Effector memory CD4-positive, alpha-beta T cell (primary cell): Measurements from ENCODE around the gene CD55.

Experiments
- DNase-seq, 3 donors: peaks; one replicate each; pipeline ENCODE4 v3.0.0-alpha.2; 2020
- H3K27ac ChIP-seq: 2 replicates; pipeline ENCODE4 v1.7.0; 2013; ENCODE audit warnings: mild to moderate bottlenecking, low read length, moderate library complexity; ENCODE audit not compliant: insufficient read depth, poor library complexity, severe bottlenecking
- H3K27me3 ChIP-seq: replicated peaks from 2 replicates; pipeline ENCODE4 v1.7.0; 2013; ENCODE audit warnings: mild to moderate bottlenecking, low read length; ENCODE audit not compliant: insufficient read depth, control insufficient read depth, poor library complexity, severe bottlenecking
- H3K36me3 ChIP-seq: 2 replicates; pipeline ENCODE4 v1.7.0; 2013; ENCODE audit warnings: mild to moderate bottlenecking, low read length, moderate library complexity; ENCODE audit not compliant: control insufficient read depth, insufficient read depth
- H3K4me1 ChIP-seq: 2 replicates; pipeline ENCODE4 v1.7.0; 2013; ENCODE audit warnings: low read length, mild to moderate bottlenecking; ENCODE audit not compliant: control insufficient read depth, insufficient read depth, poor library complexity, severe bottlenecking
- H3K4me3 ChIP-seq: 2 replicates; pipeline ENCODE4 v1.7.0; 2013; ENCODE audit warnings: low read length, low read depth, mild to moderate bottlenecking; ENCODE audit not compliant: insufficient read depth, poor library complexity, severe bottlenecking
- H3K9me3 ChIP-seq: 2 replicates; pipeline ENCODE4 v1.7.0; 2013; ENCODE audit warnings: mild to moderate bottlenecking, low read length, moderate library complexity; ENCODE audit not compliant: control insufficient read depth
- total RNA-seq, 3 donors: gene quantifications; one replicate each; lab custom pipeline; 2026; lab: John Stamatoyannopoulos, UW

CD55 gene, protein sequence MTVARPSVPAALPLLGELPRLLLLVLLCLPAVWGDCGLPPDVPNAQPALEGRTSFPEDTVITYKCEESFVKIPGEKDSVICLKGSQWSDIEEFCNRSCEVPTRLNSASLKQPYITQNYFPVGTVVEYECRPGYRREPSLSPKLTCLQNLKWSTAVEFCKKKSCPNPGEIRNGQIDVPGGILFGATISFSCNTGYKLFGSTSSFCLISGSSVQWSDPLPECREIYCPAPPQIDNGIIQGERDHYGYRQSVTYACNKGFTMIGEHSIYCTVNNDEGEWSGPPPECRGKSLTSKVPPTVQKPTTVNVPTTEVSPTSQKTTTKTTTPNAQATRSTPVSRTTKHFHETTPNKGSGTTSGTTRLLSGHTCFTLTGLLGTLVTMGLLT
- total RNA-seq, result 139 to 151 (median 140) reads per million in 3 donors

DNA sequence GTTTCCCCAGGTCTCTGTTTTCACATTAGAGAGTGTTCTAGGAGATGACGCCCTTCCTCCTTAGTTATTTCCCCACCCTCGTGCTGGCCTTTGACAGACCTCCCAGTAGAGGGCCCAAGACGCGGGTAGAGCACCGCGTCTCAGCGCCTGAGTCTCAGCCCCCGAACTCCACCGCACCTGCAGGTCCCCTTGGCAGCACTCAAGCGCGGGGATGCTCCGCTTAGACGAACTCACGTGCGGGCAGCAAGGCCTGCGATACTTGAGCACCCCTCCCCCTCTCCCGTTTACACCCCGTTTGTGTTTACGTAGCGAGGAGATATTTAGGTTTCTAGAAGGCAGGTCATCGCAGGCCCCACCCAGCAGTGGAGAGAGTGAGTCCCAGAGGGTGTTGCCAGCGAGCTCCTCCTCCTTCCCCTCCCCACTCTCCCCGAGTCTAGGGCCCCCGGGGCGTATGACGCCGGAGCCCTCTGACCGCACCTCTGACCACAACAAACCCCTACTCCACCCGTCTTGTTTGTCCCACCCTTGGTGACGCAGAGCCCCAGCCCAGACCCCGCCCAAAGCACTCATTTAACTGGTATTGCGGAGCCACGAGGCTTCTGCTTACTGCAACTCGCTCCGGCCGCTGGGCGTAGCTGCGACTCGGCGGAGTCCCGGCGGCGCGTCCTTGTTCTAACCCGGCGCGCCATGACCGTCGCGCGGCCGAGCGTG, at the start of gene CD55:
Gene CD55, plus strand, starts transcription at position 600 of the 711 bp plus-strand sequence. Its CDS starts 88 bp downstream, at position 688.
- Histone ChIP-seq H3K27ac (peak within 1 kb of the TSS; percentile 88), H3K9me3 (no peaks in the 10 kb centered on the region), H3K4me3 (peak within 1 kb of the TSS; percentile 93), H3K4me1 (peaks cover 18% of the 10 kb centered on the region), H3K36me3 (peaks cover 18% of the 10 kb centered on the region), H3K27me3 (no peaks in the 10 kb centered on the region)
- DNase-seq, result peak; percentile 100

DNA sequence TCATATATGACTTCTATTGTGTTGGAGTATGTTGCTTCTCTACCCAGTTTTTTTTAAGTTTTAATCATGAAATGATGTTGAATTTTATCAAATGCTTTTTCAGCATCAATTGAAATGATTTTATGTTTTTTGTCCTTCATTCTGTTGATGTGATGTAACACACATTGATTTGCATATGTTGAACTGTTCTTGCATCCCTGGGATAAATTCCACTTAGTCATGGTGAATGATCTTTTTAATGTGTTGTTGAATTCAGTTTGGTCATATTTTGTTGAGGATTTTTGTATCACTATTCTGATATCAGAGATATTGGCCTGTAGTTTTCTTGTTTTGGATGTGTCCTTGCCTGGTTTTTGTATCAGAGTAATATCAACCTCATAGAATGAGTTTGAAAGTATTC, 46.6 kb upstream of the CD55 start:
- Histone ChIP-seq H3K4me1 (no peaks in the 10 kb centered on the region), H3K4me3 (no peak overlapping the region), H3K36me3 (no peaks in the 10 kb centered on the region), H3K9me3 (no peaks in the 10 kb centered on the region), H3K27ac (no peak overlapping the region), H3K27me3 (no peaks in the 10 kb centered on the region)
- DNase-seq, result no peak

DNA sequence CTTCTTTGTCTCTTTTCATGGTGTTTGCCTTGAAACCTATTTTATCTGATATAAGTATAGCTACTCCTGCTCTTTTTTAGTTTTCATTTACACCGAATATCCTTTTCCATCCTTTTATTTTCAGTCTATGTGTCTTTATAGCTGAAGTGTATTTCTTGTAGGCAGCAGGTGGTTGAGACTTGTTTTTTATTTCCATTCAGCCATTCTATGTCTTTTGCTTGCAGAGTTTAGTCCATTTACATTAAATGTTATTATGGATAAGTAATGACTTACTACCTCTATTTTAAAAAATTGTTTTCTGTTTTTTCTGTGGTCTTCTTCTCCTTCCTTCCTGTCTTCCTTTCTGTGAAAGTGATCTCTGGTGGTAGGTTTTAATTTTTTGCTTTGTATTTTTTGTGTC, 45.0 kb upstream of the CD55 start:
- Histone ChIP-seq H3K27ac (no peak overlapping the region), H3K4me1 (no peaks in the 10 kb centered on the region), H3K36me3 (no peaks in the 10 kb centered on the region), H3K9me3 (no peaks in the 10 kb centered on the region), H3K27me3 (no peaks in the 10 kb centered on the region), H3K4me3 (no peak overlapping the region)
- DNase-seq, result no peak

DNA sequence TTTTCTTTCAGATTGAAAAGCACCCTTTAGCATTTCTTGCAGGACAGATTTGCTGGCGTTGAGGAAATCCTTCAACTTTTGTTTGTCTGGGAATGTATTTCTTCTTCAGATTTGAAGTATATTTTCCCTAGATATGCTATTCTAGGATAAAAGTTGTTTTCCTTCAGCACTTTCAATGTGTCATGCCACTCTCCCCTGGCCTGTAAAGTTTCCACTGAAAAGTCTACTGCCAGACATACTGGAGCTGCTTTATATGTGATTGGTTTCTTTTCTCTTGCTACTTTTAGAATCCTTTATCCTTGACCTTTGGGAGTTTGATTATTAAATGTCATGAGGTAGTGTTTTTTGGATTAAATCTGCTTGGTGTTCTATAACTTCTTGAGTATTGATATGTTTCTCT, 44.2 kb upstream of the CD55 start:
- no peak for DNase-seq
- Histone ChIP-seq H3K36me3 (no peaks in the 10 kb centered on the region), H3K9me3 (no peaks in the 10 kb centered on the region), H3K4me3 (no peak overlapping the region), H3K27ac (no peak overlapping the region), H3K27me3 (no peaks in the 10 kb centered on the region), H3K4me1 (no peaks in the 10 kb centered on the region)

DNA sequence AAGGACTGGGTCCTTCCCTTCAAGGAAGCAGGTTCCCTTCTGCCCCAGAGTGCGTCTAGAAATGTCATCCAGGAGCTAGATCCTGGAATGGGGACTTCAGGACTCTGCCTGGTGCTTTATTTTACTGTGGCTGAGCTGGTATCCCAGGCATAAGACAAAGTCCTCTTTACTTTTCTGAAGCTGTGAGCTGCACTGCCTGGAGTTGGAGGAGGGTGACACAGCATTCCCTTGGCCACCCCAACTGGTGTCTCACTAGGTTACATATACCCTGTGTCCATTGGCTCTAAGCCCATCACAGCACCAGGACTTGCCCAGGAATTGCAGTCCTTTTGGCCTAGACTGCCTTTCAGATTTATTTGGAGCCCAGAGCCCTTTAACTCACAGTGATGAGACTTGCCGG, 41.8 kb upstream of the CD55 start:
- Histone ChIP-seq H3K27ac (no peak overlapping the region), H3K4me3 (no peak overlapping the region)

DNA sequence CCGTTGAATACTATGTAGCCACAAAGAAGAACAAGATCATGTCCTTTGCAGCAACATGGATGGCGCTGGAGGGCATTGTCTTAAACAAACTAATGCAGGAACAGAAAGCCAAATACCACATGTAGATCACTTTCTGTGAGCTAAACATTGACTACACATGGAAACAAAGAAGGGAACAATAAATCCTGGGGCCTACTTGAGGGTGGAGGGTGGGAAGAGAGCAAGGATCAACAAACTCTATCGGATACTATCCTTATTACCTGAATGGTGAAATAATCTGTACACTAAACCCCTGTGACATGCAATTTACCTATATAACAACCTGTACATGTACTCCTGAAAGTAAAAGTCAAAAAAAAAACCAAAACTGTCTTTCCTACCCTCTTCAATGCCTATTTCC, 40.8 kb upstream of the CD55 start:
- no peaks in the 10 kb centered on the region for H3K9me3 ChIP-seq
- H3K4me1 ChIP-seq, result no peaks in the 10 kb centered on the region
- H3K27me3 ChIP-seq, result no peaks in the 10 kb centered on the region
- DNase-seq, result no peak
- H3K4me3 ChIP-seq, result no peak overlapping the region
- no peaks in the 10 kb centered on the region for H3K36me3 ChIP-seq
- H3K27ac ChIP-seq, result no peak overlapping the region

More for the DNA sequence above, 41.8 kb upstream of the CD55 start:
- Histone ChIP-seq H3K4me1 (no peaks in the 10 kb centered on the region), H3K27me3 (no peaks in the 10 kb centered on the region), H3K9me3 (no peaks in the 10 kb centered on the region), H3K36me3 (no peaks in the 10 kb centered on the region)
- DNase-seq, result no peak

DNA sequence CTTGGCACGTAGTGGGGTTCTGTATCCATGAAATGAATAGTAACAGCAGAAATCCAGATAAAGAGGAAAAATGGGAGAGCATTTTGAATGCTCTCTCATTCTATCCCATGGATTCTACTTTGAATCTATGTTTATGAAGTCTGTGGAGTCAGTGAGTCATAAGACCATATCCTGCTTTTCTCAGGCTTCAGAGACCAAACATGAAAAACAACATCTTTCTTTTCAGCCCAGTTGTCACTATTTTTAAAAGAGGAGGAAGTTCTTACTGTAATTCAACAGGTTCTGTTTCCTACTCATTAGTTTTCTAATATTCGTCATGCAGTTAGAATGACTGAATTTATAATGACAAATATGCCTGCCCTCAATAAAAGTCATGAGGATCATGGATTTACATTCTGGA, 39.4 kb upstream of the CD55 start:
- Histone ChIP-seq H3K27me3 (no peaks in the 10 kb centered on the region), H3K4me3 (no peak overlapping the region), H3K9me3 (no peaks in the 10 kb centered on the region), H3K4me1 (no peaks in the 10 kb centered on the region), H3K27ac (no peak overlapping the region), H3K36me3 (no peaks in the 10 kb centered on the region)
- DNase-seq, result no peak

DNA sequence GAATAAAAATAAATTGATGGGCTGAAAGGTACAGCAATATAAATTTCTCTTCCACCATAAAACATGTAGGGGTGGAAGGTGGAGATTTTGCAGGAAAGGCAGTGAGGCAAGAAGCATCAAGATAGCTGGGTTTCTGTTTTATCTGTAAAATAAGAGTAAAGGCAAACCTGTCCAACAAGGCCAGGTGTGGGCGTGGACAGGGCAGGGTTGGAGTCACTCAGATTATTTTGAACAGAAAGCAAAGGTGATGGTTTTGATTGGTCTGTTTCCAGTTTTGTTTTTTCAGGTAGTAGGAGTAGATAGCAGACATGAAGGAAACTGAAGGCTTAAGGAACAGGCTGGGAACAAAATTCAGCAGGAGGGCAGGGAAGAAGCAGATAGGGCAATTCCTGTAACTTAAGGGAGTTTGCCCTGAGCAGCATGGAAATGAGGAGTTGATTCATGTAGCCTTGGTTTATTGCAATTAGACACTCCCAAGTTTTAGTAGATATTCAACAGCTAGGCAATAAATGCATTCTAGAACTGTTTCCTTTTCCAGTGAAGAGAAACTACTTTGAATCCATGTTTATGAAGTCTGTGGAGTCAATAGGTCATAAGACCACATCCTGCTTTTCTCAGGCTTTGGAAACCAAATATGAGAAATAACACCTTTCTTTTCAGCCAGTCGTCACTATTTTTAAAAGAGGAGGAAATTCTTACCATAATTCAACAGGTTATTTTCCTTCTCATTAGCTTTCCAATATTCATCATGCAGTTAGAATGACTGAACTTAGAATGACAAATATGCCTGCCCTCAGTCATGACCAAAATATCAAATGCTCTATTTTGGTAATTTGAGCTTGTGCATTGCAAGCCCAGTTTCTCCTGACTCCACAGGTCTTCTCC, 38.7 kb upstream of the CD55 start:
- Histone ChIP-seq H3K27me3 (no peaks in the 10 kb centered on the region), H3K4me1 (no peaks in the 10 kb centered on the region), H3K36me3 (no peaks in the 10 kb centered on the region), H3K27ac (no peak overlapping the region), H3K4me3 (no peak overlapping the region), H3K9me3 (no peaks in the 10 kb centered on the region)
- no peak for DNase-seq

DNA sequence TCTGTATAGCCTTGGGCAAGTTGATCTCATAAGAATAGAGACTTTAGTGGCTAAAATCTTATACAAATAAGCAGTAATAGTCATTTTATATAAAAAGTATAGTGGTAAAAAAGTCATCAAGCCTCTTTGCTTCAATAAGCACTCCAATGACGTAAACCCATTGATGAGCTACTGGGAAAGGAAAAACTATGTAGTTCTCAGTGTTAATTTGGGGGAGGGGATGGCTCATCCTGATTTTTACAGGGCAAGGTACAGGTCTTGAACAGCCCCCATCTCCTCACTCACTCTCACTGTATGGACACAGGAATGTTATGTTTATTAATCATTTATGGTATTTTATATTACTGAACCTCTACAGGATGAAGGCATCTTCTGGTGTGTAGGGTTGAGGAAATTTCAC, 38.1 kb upstream of the CD55 start:
- Histone ChIP-seq H3K36me3 (no peaks in the 10 kb centered on the region), H3K27me3 (no peaks in the 10 kb centered on the region), H3K9me3 (no peaks in the 10 kb centered on the region), H3K4me1 (no peaks in the 10 kb centered on the region), H3K4me3 (no peak overlapping the region), H3K27ac (no peak overlapping the region)
- no peak for DNase-seq
